CD8-positive, alpha-beta memory T cell (primary cell): ENCODE results near the gene RASGRP3. TPM values are rescaled to one million over a fixed set of nuclear protein-coding genes. Genes with fewer than 3 reads are reported as not detected.

Source experiments
- CTCF ChIA-PET: fragments of 350-600 bp; sonication (Branson Sonifier 250); formaldehyde crosslinking; loops from one replicate; lab custom pipeline; 2021; ENCODE audit warnings: antibody characterized with exemption; lab: Charles Lee
- POLR2A ChIA-PET: fragments of 350-600 bp; sonication (Branson Sonifier 250); formaldehyde crosslinking; loops from one replicate; lab custom pipeline; 2021; ENCODE audit warnings: antibody characterized with exemption; lab: Charles Lee
- DNase-seq, 5 donors: peaks; one replicate each; pipeline versions ENCODE4 v3.0.0 to v3.0.0-alpha.2; 2020 to 2022; ENCODE audit warnings: mixed read lengths in 1 of 5
- H3K27ac ChIP-seq: one replicate; pipeline ENCODE4 v1.7.0; 2013; ENCODE audit warnings: low read depth, mild to moderate bottlenecking, low read length, moderate library complexity
- H3K27me3 ChIP-seq: 2 replicates; pipeline ENCODE4 v1.7.0; 2013; ENCODE audit warnings: low read length, mild to moderate bottlenecking; ENCODE audit not compliant: insufficient read depth, poor library complexity, severe bottlenecking
- H3K36me3 ChIP-seq: 2 replicates; pipeline ENCODE4 v1.7.0; 2013; ENCODE audit warnings: mild to moderate bottlenecking, low read length, moderate library complexity; ENCODE audit not compliant: insufficient read depth
- H3K4me1 ChIP-seq: 2 replicates; pipeline ENCODE4 v1.7.0; 2013; ENCODE audit warnings: mild to moderate bottlenecking, low read length, moderate library complexity; ENCODE audit not compliant: insufficient read depth
- H3K4me3 ChIP-seq: 2 replicates; pipeline ENCODE4 v1.7.0; 2013; ENCODE audit warnings: mild to moderate bottlenecking, low read length
- H3K9me3 ChIP-seq: 2 replicates; pipeline ENCODE4 v1.7.0; 2013; ENCODE audit warnings: mild to moderate bottlenecking, low read length
- H3K27ac Mint-ChIP-seq, 8 donors: one replicate each; pipeline ENCODE4 v1.8.0; 2020 to 2021; ENCODE audit warnings: mixed read lengths in 8 of 8, mild to moderate bottlenecking in 6 of 8, inconsistent platforms in 3 of 8, moderate library complexity in 3 of 8
- H3K27me3 Mint-ChIP-seq, 2 donors: one replicate each; pipeline ENCODE4 v1.8.0; 2020 to 2021; ENCODE audit warnings: mixed read lengths in 2 of 2, mild to moderate bottlenecking in 1 of 2, moderate library complexity in 1 of 2
- H3K36me3 Mint-ChIP-seq, 3 donors: one replicate each; pipeline ENCODE4 v1.8.0; 2020 to 2021; ENCODE audit warnings: mixed read lengths in 3 of 3, inconsistent platforms in 1 of 3, mild to moderate bottlenecking in 1 of 3
- H3K4me1 Mint-ChIP-seq, 3 donors: one replicate each; pipeline ENCODE4 v1.8.0; 2020 to 2021; ENCODE audit warnings: mixed read lengths in 3 of 3, inconsistent platforms in 1 of 3, mild to moderate bottlenecking in 1 of 3
- H3K4me3 Mint-ChIP-seq, 7 donors: one replicate each; pipeline ENCODE4 v1.8.0; 2020 to 2021; ENCODE audit warnings: mixed read lengths in 7 of 7, mild to moderate bottlenecking in 6 of 7, moderate library complexity in 4 of 7, inconsistent platforms in 2 of 7
- H3K9me3 Mint-ChIP-seq, 5 donors: one replicate each; pipeline ENCODE4 v1.8.0; 2020 to 2022; ENCODE audit warnings: mixed read lengths in 5 of 5, mild to moderate bottlenecking in 3 of 5, moderate library complexity in 2 of 5, inconsistent platforms in 1 of 5
- polyA plus RNA-seq: library from polyadenylated mRNA; unstranded; fragments of 300-500 nt; fragmentation: Illumina TruSeq; gene quantifications from one replicate; pipeline ENCODE4 v1.2.3, GENCODE V29; 2021
- total RNA-seq, 2 experiments: library from RNA; stranded (reverse); gene quantifications; one replicate each; pipeline ENCODE4 v1.2.3, GENCODE V29; 2021

Gene RASGRP3
- total and polyA plus RNA-seq, 3 experiments from 2014 or later: 3.1 to 3.6 (median 3.5) TPM

DNA sequence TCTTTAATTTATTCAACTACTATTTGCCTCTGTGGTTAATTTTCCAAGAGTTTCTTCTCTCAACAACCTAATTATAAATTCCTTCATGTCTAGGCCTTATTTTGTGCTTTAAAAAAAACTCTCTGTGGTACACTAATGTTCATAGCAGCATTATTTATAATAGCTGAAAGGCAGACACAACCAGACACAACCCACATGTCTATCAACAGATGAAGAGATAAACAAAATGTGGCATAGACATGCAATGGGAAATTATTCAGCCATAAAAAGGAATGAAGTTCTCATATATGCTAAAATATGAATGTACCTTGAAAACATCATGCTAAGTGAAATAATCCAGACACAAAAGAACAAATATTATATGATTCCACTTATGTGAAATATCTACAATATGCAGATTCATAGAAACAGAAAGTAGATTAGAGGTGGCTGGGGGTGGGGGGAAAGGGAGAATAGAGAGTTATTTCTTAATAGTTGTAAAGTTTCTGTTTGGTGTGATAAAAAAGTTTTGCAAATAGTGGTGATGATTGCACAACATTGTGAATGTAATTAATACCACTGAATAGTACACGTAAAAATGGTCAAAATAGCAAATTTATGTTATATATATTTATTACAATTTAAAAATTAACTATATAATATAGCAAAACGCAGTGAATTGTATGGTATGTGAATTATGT lies 28.1 kb upstream of the RASGRP3 start:
- no peak overlapping the region for H3K27ac ChIP-seq
- H3K4me1 ChIP-seq: no peaks in the 10 kb centered on the region
- H3K9me3 Mint-ChIP-seq: peaks cover 0 to 12% (median 11%) of the 10 kb centered on the region in 5 donors
- CTCF ChIA-PET: no interaction called here
- peaks cover 0 to 2% (median 0%) of the 10 kb centered on the region in 3 donors for H3K4me1 Mint-ChIP-seq
- peaks cover 0 to 8% of the 10 kb centered on the region in 2 donors for H3K27me3 Mint-ChIP-seq
- POLR2A ChIA-PET: no interaction called here
- no peaks in the 10 kb centered on the region for H3K36me3 ChIP-seq
- H3K9me3 ChIP-seq: no peaks in the 10 kb centered on the region
- no peak overlapping the region for H3K4me3 Mint-ChIP-seq
- no peaks in the 10 kb centered on the region for H3K27me3 ChIP-seq
- no peak overlapping the region for H3K4me3 ChIP-seq
- peaks cover 0 to 4% (median 0%) of the 10 kb centered on the region in 3 donors for H3K36me3 Mint-ChIP-seq
- no peak for DNase-seq
- no peak overlapping the region for H3K27ac Mint-ChIP-seq

DNA sequence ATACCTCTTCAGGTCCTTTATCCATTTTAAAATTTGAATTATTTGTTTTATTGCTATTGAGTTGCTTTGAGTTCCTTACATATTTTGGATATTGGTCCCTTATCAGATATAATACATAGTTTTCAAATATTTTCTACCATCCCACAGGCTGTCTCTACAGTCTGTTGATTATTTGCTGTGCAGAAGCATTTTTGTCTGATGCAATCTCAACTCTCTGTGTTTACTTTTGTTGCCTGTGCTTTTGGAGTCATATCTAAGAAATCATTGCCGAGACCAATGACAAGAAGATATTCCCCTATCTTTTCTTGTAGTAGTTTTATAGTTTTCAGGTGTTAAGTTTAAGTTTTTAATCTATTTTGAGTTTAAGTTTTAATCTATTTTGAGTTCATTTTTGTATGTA lies 25.2 kb upstream of the RASGRP3 start:
- Mint-ChIP-seq H3K36me3 (peaks cover 0 to 4% (median 0%) of the 10 kb centered on the region in 3 donors), H3K4me3 (no peak overlapping the region), H3K27me3 (peaks cover 0 to 4% of the 10 kb centered on the region in 2 donors), H3K9me3 (peaks cover 2 to 12% (median 11%) of the 10 kb centered on the region in 5 donors), H3K4me1 (peaks cover 0 to 2% (median 0%) of the 10 kb centered on the region in 3 donors), H3K27ac (no peak overlapping the region)
- no peaks in the 10 kb centered on the region for H3K27me3 ChIP-seq
- no peaks in the 10 kb centered on the region for H3K36me3 ChIP-seq
- ChIA-PET CTCF (no interaction called here), POLR2A (no interaction called here)
- no peaks in the 10 kb centered on the region for H3K9me3 ChIP-seq
- H3K27ac ChIP-seq: no peak overlapping the region
- no peak overlapping the region for H3K4me3 ChIP-seq
- DNase-seq: no peak
- no peaks in the 10 kb centered on the region for H3K4me1 ChIP-seq

DNA sequence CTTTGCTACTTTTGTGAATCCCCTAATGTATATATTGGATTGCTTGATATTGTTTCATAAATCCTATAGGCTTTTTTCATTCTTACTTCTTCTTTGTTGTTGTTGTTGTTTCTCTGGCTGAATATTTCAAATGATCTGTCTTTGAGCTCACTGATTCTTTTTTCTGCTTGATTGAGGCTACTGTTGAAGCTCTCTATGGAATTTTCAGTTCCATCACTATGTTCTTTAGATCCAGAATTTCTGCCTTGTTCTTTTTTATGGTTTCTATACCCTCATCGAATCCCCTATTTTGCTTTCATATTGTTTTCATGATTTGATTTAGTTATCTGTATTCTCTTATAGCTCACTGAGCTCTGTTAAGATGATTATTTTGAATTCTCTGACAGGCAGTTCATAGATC lies 24.6 kb upstream of the RASGRP3 start:
- no peak for DNase-seq
- CTCF ChIA-PET: no interaction called here
- Histone ChIP-seq H3K4me1 (no peaks in the 10 kb centered on the region), H3K27me3 (no peaks in the 10 kb centered on the region), H3K4me3 (no peak overlapping the region), H3K27ac (no peak overlapping the region), H3K36me3 (no peaks in the 10 kb centered on the region), H3K9me3 (no peaks in the 10 kb centered on the region)
- H3K4me1 Mint-ChIP-seq: peaks cover 0 to 2% (median 0%) of the 10 kb centered on the region in 3 donors
- peaks cover 0 to 4% (median 0%) of the 10 kb centered on the region in 3 donors for H3K36me3 Mint-ChIP-seq
- H3K27ac Mint-ChIP-seq: no peak overlapping the region
- H3K9me3 Mint-ChIP-seq: peaks cover 2 to 12% (median 11%) of the 10 kb centered on the region in 5 donors
- H3K27me3 Mint-ChIP-seq: peaks cover 0 to 4% of the 10 kb centered on the region in 2 donors
- POLR2A ChIA-PET: no interaction called here
- no peak overlapping the region for H3K4me3 Mint-ChIP-seq

DNA sequence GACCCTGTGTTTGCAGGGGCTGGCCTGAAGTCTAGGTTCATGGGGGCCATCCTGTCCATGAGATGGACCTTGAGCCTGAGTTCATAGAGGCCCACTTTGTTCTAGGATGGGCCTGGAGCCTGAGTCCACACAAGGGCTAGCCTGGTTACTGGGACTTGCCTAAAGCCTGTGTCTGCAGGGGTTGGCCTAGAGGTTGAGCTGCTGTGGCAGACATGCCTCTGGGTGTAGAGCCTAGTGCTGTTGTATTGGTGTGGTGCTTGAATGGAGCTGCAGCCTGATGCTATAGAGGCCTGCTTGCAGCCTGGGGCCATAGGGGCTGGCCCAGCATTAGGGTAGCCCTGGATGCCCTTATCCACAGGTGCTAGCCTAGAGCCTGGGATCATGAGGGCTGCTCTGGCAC lies 23.9 kb upstream of the RASGRP3 start:
- DNase-seq: no peak
- Mint-ChIP-seq H3K27ac (no peak overlapping the region), H3K36me3 (peaks cover 0 to 4% (median 0%) of the 10 kb centered on the region in 3 donors), H3K4me3 (no peak overlapping the region), H3K27me3 (peaks cover 0 to 4% of the 10 kb centered on the region in 2 donors), H3K4me1 (peaks cover 0 to 2% (median 0%) of the 10 kb centered on the region in 3 donors), H3K9me3 (peaks cover 2 to 12% (median 11%) of the 10 kb centered on the region in 5 donors)
- no peak overlapping the region for H3K27ac ChIP-seq
- H3K4me1 ChIP-seq: no peaks in the 10 kb centered on the region
- CTCF ChIA-PET: no interaction called here
- no peaks in the 10 kb centered on the region for H3K9me3 ChIP-seq
- POLR2A ChIA-PET: no interaction called here
- H3K36me3 ChIP-seq: no peaks in the 10 kb centered on the region
- H3K4me3 ChIP-seq: no peak overlapping the region
- H3K27me3 ChIP-seq: no peaks in the 10 kb centered on the region

DNA sequence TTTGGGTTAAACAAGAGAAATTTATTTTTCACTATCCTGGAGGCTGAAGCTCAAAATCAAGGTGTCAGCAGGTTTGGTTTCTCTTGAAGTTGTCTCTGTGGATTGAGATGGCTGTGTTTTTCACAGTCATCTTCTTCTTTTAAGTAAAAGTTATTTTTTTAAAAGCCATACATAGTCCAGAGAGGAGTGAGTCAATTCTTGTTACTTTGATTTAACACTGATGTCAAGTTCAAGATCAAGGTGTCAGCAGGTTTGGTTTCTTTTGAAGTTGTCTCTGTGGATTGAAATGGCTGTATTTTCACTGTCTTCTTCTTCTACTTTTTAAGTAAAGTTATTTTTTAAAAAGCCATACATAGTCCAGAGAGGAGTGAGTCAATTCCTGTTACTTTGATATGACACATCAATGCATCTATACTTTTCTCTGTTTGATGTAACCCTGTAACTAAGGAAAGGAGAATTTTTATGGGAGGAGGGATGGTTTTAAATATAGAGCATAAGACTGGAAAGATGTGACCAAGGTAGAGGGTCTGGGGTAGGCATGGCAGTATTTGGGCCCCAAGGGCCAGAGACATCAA lies 22.5 kb upstream of the RASGRP3 start:
- H3K4me1 Mint-ChIP-seq: no peaks in the 10 kb centered on the region
- peaks cover 2 to 12% (median 11%) of the 10 kb centered on the region in 5 donors for H3K9me3 Mint-ChIP-seq
- peaks cover 0 to 4% of the 10 kb centered on the region in 2 donors for H3K27me3 Mint-ChIP-seq
- ChIA-PET CTCF (no interaction called here), POLR2A (no interaction called here)
- Histone ChIP-seq H3K27ac (no peak overlapping the region), H3K4me3 (no peak overlapping the region), H3K9me3 (no peaks in the 10 kb centered on the region), H3K4me1 (no peaks in the 10 kb centered on the region), H3K27me3 (no peaks in the 10 kb centered on the region), H3K36me3 (no peaks in the 10 kb centered on the region)
- DNase-seq: no peak
- peaks cover 0 to 4% (median 0%) of the 10 kb centered on the region in 3 donors for H3K36me3 Mint-ChIP-seq
- H3K4me3 Mint-ChIP-seq: no peak overlapping the region
- no peak overlapping the region for H3K27ac Mint-ChIP-seq

DNA sequence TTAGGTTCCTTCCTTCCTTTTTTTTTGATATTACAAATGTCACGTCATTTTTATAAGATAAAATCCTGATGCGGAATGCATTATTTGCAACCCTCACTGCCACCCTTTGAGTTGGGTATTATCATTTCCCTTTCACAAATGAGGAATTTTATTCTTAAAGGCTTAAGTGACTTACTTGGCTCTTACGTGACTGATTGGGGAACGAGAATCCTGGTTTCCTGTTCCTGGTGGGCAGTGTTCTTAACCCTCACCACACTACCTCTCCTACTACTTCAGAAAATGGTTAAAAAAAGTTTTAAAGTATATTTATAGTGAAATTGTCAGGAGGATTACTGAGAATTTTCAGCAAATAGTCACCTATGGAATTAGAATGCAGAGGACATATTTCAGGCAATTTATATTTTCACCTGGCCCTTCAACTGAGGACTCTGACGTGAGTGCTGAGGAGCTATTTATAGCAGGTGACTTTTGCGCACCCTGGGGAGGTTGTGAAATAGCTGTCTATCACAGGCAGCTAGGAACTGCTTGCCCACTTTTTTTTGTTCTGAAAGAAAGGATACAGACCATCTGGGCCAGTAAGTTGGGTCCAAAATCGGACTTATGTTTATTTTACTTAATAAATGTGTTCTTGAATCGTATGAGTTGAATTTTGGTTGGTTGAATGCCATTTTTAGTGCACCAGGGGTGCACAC lies 18.7 kb upstream of the RASGRP3 start:
- Mint-ChIP-seq H3K36me3 (no peaks in the 10 kb centered on the region), H3K9me3 (peaks cover 0 to 3% (median 2%) of the 10 kb centered on the region in 5 donors), H3K4me3 (no peak overlapping the region), H3K27me3 (peaks cover 0 to 4% of the 10 kb centered on the region in 2 donors), H3K27ac (peak overlapping the region in 1 of 8 donors; percentile 19), H3K4me1 (no peaks in the 10 kb centered on the region)
- Histone ChIP-seq H3K27ac (no peak overlapping the region), H3K27me3 (no peaks in the 10 kb centered on the region), H3K9me3 (no peaks in the 10 kb centered on the region), H3K4me1 (no peaks in the 10 kb centered on the region), H3K36me3 (no peaks in the 10 kb centered on the region), H3K4me3 (no peak overlapping the region)
- POLR2A ChIA-PET: no interaction called here
- no peak for DNase-seq
- CTCF ChIA-PET: no interaction called here

DNA sequence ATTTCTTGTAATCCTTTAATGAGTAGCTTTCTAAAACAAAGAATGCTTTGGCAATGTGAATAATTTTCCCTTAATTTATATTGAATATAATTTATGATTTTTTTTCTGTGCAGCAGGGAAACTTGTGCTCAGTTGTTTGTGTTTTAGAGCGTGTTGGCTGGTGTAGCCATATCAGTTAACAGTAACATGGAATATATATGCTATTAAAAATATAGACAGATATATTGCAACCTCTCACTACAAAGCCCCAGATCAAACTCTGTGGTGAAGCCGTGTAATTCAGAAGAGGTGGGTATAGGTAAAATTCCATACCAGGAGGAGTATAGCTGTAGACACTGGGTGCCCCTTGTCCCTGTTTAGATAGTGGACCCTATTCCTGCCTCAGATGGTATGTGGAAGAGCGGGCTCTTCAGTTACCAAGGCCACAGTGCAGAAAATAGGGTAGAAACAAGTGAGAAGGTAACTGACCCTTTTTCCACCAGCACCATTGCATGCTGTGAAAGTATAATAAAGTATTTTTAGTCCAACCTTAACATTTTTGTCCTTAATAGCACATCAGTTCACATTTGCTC lies 18.1 kb upstream of the RASGRP3 start:
- H3K4me1 Mint-ChIP-seq: no peaks in the 10 kb centered on the region
- H3K4me3 Mint-ChIP-seq: no peak overlapping the region
- peaks cover 0 to 1% of the 10 kb centered on the region in 2 donors for H3K27me3 Mint-ChIP-seq
- Histone ChIP-seq H3K9me3 (no peaks in the 10 kb centered on the region), H3K27ac (no peak overlapping the region), H3K4me1 (no peaks in the 10 kb centered on the region), H3K36me3 (no peaks in the 10 kb centered on the region), H3K4me3 (no peak overlapping the region), H3K27me3 (no peaks in the 10 kb centered on the region)
- no peak for DNase-seq
- no peaks in the 10 kb centered on the region for H3K36me3 Mint-ChIP-seq
- CTCF ChIA-PET: no interaction called here
- H3K9me3 Mint-ChIP-seq: peaks cover 0 to 2% (median 0%) of the 10 kb centered on the region in 5 donors
- POLR2A ChIA-PET: no interaction called here
- no peak overlapping the region for H3K27ac Mint-ChIP-seq

DNA sequence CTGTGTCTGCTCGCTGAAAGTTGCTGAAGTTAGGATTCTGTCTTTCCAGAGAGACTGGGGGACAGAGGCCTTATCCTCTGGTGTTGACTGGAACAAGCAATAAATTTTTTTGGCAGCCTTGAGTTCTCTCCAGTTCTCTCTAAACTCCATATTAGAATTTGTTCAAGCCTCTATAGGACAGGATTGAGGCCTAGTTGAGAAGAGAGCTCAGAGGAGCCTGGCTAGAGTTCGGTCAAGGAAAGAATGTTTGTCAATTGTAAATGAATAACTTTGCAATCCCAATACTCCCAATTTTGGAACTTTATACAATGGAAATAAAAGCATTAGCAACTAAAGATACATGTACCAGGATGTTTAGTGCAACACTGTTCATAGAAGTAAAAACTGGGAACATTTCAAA lies 16.7 kb upstream of the RASGRP3 start:
- Histone ChIP-seq H3K27ac (no peak overlapping the region), H3K4me1 (no peaks in the 10 kb centered on the region), H3K36me3 (no peaks in the 10 kb centered on the region), H3K9me3 (no peaks in the 10 kb centered on the region), H3K4me3 (no peak overlapping the region), H3K27me3 (no peaks in the 10 kb centered on the region)
- CTCF ChIA-PET: no interaction called here
- H3K9me3 Mint-ChIP-seq: peaks cover 0 to 2% (median 0%) of the 10 kb centered on the region in 5 donors
- no peaks in the 10 kb centered on the region for H3K27me3 Mint-ChIP-seq
- no peaks in the 10 kb centered on the region for H3K4me1 Mint-ChIP-seq
- no peak for DNase-seq
- POLR2A ChIA-PET: no interaction called here
- no peaks in the 10 kb centered on the region for H3K36me3 Mint-ChIP-seq
- peak overlapping the region in 1 of 8 donors; percentile 24 for H3K27ac Mint-ChIP-seq
- no peak overlapping the region for H3K4me3 Mint-ChIP-seq
